Cardiac septum (tissue), 1 donor: ENCODE results near the gene TCF12. TPM values are rescaled to one million over a fixed set of nuclear protein-coding genes. Genes with fewer than 3 reads are reported as not detected.

Experiments
- DNase-seq: peaks from one replicate; pipeline ENCODE4 v3.0.0-alpha.2; 2020; ENCODE audit warnings: low spot score
- intact Hi-C: fragments of 100-400 bp; cut with DNase I; formaldehyde crosslinking; loops from one replicate; pipeline ENCODE4 v1.14.0; 2022
- total RNA-seq: library from RNA; stranded (reverse); fragmentation: NEBNext Ultra II Directional; extraction: Animal tissue kit (Norgen Biotek cat#: 25700); gene quantifications from one replicate; pipeline ENCODE4 v1.2.1, GENCODE V29; 2021
- donor health status: DM: no; HTN: no; CAD: no.

TCF12 gene
- total RNA-seq, 1 donor from 2014 or later: 57.3 TPM

- intact Hi-C loops: loop anchor here (5.0 to 10.0 kb wide), 3 partner anchors 395 to 818 kb away; partner anchors contain the start of gene TCF12
- DNase-seq: no peak
Measured at GRCh38 chr15:57309856-57310760, 391.7 kb downstream of the TCF12 start.

GRCh38 chr15:57310876-57311275, 392.4 kb downstream of the TCF12 start:
- intact Hi-C loops: no loop called here
- DNase-seq: no peak

GRCh38 chr15:57312006-57312317, 393.5 kb downstream of the TCF12 start:
- intact Hi-C loops: no loop called here
- no peak for DNase-seq

DNA sequence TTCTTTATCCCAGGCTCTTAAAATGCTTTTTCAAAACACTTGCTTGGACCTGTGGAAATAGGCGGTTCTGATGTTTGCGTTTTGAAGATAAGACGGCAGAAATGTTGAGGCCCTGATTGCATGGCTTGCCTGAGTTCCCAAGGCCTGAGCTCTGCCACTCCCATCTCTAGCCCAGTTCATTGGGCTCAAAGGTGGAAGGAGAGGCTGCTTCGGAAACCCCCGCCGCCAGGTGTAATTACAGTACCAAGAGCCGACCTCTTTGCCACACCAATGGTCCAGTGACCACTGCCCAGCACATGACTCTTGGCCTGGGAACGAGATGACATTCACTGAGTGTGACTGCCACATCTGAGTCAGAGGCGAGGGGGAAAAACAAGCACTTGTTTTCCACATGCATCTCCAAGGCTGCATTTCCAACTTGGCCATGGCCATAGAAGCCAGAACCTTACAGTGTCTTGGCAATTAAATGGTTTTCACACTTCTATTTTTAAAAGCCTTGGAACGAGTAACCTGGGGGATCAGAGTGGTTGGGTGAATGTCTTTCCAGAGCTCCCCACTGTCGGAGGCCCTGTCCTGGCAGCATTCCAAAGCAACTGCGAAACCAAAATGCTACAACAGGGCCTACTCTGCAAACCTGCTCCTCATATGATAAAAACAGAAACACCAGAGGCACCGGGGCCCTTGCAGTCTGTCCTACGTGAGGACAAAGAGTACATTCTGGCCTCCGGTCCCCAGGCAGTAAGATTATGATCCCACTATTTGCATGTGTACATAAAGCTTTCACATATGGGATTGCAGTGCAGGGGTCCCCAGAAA, 394.1 kb downstream of the TCF12 start:
- intact Hi-C loops: no loop called here
- no peak for DNase-seq

GRCh38 chr15:57313134-57313483, 394.7 kb downstream of the TCF12 start:
- intact Hi-C loops: no loop called here
- DNase-seq: no peak

GRCh38 chr15:57314221-57314620, 395.8 kb downstream of the TCF12 start:
- intact Hi-C loops: no loop called here
- DNase-seq: no peak

DNA sequence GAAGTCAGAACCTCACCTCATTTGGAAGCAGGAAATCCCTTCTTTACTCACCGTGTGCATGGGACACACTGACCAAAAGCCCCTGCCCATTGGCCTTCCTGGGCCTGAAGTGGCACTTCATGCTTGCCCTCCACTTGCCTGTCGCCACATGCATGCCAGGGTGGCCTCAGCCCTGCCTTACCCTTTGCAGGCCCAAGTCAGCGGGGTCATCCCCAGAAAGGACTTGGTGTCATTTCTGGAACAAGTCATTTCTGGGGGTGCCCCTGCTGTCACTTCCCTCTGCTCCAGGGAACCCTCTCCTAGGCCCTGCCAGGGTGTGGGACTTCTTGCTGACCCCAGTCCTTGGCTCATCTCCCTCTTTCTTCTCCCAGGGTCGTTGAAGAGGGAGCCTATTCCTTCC, 398.0 kb downstream of the TCF12 start:
- DNase-seq: no peak

GRCh38 chr15:57319226-57319918, 400.9 kb downstream of the TCF12 start:
- intact Hi-C loops: no loop called here
- DNase-seq: no peak

More for the DNA sequence above, 398.0 kb downstream of the TCF12 start:
- intact Hi-C loops: no loop called here

GRCh38 chr15:57319919-57320560, 401.6 kb downstream of the TCF12 start:
- intact Hi-C loops: no loop called here
- DNase-seq: no peak

- intact Hi-C loops: no loop called here
- no peak for DNase-seq
Measured at GRCh38 chr15:57320631-57321220, 402.3 kb downstream of the TCF12 start.

GRCh38 chr15:57321485-57321884, 403.0 kb downstream of the TCF12 start:
- intact Hi-C loops: no loop called here
- DNase-seq: no peak

DNA sequence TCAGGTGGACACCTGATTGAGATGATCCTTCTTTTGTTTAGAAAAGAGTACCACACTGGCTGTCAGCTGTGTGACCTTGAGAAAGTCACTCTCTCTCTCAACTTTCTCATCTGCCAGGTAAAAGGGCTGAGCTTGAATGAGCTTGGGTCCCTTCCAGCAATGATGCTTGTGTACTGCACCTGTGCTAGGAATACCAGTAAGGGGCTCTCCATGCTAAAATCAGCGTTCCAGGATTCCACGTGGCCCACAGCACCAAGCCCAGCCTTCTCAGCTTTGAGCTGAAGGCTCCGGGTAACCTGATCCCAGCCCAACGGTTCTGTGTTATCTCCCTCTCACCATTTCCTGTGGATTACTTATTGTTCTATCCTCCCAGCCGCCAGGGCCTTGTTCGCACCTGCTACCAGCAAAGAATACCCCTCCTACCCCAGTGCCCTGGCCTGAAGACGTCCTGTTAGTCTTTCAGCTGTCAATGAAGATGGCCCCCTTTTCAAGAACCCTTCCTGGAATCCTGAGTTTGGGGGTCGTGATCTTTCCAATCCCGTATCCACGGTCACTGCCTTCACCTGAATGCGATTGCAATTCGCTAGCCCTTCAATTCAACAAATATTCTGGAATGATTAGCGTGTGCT, 403.6 kb downstream of the TCF12 start:
- intact Hi-C loops: no loop called here
- DNase-seq: no peak

GRCh38 chr15:57322602-57323250, 404.3 kb downstream of the TCF12 start:
- intact Hi-C loops: no loop called here
- DNase-seq: no peak

- DNase-seq: no peak
- intact Hi-C loops: no loop called here
Measured at GRCh38 chr15:57323299-57323805, 404.9 kb downstream of the TCF12 start.

GRCh38 chr15:57323806-57324589, 405.6 kb downstream of the TCF12 start:
- no peak for DNase-seq
- intact Hi-C loops: no loop called here

GRCh38 chr15:57324590-57324890, 406.1 kb downstream of the TCF12 start:
- DNase-seq: no peak
- intact Hi-C loops: no loop called here

GRCh38 chr15:57324944-57325679, 406.7 kb downstream of the TCF12 start:
- intact Hi-C loops: no loop called here
- no peak for DNase-seq
